ENCODE results near the gene AGBL4.

The AGBL4 gene

GRCh38 chr1:48741380-48741779 is 1282.4 kb downstream of the AGBL4 start:
- no peak overlapping the region for H3K27ac Mint-ChIP-seq
- no peaks in the 10 kb centered on the region for H3K9me3 Mint-ChIP-seq
- no peaks in the 10 kb centered on the region for H3K27me3 Mint-ChIP-seq (ENCODE audit: low read depth)
- H3K4me1 Mint-ChIP-seq (ENCODE audit: low read depth): no peaks in the 10 kb centered on the region
- no peak for DNase-seq (ENCODE audit: low spot score)
- peaks cover 3% of the 10 kb centered on the region for H3K36me3 Mint-ChIP-seq (ENCODE audit: low read depth)
- no peak overlapping the region for H3K4me3 Mint-ChIP-seq

- no peak for DNase-seq (ENCODE audit: low spot score)
- Mint-ChIP-seq H3K9me3 (no peaks in the 10 kb centered on the region), H3K4me1 (ENCODE audit: low read depth) (no peaks in the 10 kb centered on the region), H3K4me3 (no peak overlapping the region), H3K27ac (no peak overlapping the region), H3K27me3 (ENCODE audit: low read depth) (no peaks in the 10 kb centered on the region), H3K36me3 (ENCODE audit: low read depth) (peaks cover 3% of the 10 kb centered on the region)
Observed at GRCh38 chr1:48740621-48741020, 1283.1 kb downstream of the AGBL4 start.

- no peak for DNase-seq (ENCODE audit: low spot score)
- Mint-ChIP-seq H3K27ac (no peak overlapping the region), H3K9me3 (no peaks in the 10 kb centered on the region), H3K4me3 (no peak overlapping the region), H3K36me3 (ENCODE audit: low read depth) (peaks cover 8% of the 10 kb centered on the region), H3K27me3 (ENCODE audit: low read depth) (no peaks in the 10 kb centered on the region), H3K4me1 (ENCODE audit: low read depth) (no peaks in the 10 kb centered on the region)
Observed at GRCh38 chr1:48739091-48739490, 1284.7 kb downstream of the AGBL4 start.

- Mint-ChIP-seq H3K36me3 (ENCODE audit: low read depth) (peaks cover 8% of the 10 kb centered on the region), H3K4me3 (no peak overlapping the region), H3K9me3 (no peaks in the 10 kb centered on the region), H3K4me1 (ENCODE audit: low read depth) (no peaks in the 10 kb centered on the region), H3K27ac (no peak overlapping the region), H3K27me3 (ENCODE audit: low read depth) (no peaks in the 10 kb centered on the region)
- DNase-seq (ENCODE audit: low spot score): no peak
Observed at GRCh38 chr1:48738356-48738755, 1285.4 kb downstream of the AGBL4 start.

- H3K9me3 Mint-ChIP-seq: no peaks in the 10 kb centered on the region
- no peaks in the 10 kb centered on the region for H3K4me1 Mint-ChIP-seq (ENCODE audit: low read depth)
- peaks cover 8% of the 10 kb centered on the region for H3K36me3 Mint-ChIP-seq (ENCODE audit: low read depth)
- no peaks in the 10 kb centered on the region for H3K27me3 Mint-ChIP-seq (ENCODE audit: low read depth)
- H3K27ac Mint-ChIP-seq: no peak overlapping the region
- DNase-seq (ENCODE audit: low spot score): no peak
- H3K4me3 Mint-ChIP-seq: no peak overlapping the region
Observed at GRCh38 chr1:48735796-48736195, 1288.0 kb downstream of the AGBL4 start.

- no peaks in the 10 kb centered on the region for H3K4me1 Mint-ChIP-seq (ENCODE audit: low read depth)
- H3K27ac Mint-ChIP-seq: no peak overlapping the region
- H3K36me3 Mint-ChIP-seq (ENCODE audit: low read depth): peaks cover 5% of the 10 kb centered on the region
- H3K9me3 Mint-ChIP-seq: no peaks in the 10 kb centered on the region
- no peak overlapping the region for H3K4me3 Mint-ChIP-seq
- H3K27me3 Mint-ChIP-seq (ENCODE audit: low read depth): no peaks in the 10 kb centered on the region
- no peak for DNase-seq (ENCODE audit: low spot score)
Observed at GRCh38 chr1:48730164-48730910, 1293.4 kb downstream of the AGBL4 start.

GRCh38 chr1:48728584-48728983 is 1295.2 kb downstream of the AGBL4 start:
- Mint-ChIP-seq H3K27ac (no peak overlapping the region), H3K36me3 (ENCODE audit: low read depth) (no peaks in the 10 kb centered on the region), H3K4me3 (no peak overlapping the region), H3K27me3 (ENCODE audit: low read depth) (no peaks in the 10 kb centered on the region), H3K4me1 (ENCODE audit: low read depth) (no peaks in the 10 kb centered on the region), H3K9me3 (no peaks in the 10 kb centered on the region)
- no peak for DNase-seq (ENCODE audit: low spot score)

GRCh38 chr1:48726557-48727215 is 1297.1 kb downstream of the AGBL4 start:
- no peaks in the 10 kb centered on the region for H3K36me3 Mint-ChIP-seq (ENCODE audit: low read depth)
- no peaks in the 10 kb centered on the region for H3K9me3 Mint-ChIP-seq
- H3K4me1 Mint-ChIP-seq (ENCODE audit: low read depth): no peaks in the 10 kb centered on the region
- H3K27ac Mint-ChIP-seq: no peak overlapping the region
- no peak for DNase-seq (ENCODE audit: low spot score)
- no peak overlapping the region for H3K4me3 Mint-ChIP-seq
- H3K27me3 Mint-ChIP-seq (ENCODE audit: low read depth): no peaks in the 10 kb centered on the region

GRCh38 chr1:48726139-48726538 is 1297.6 kb downstream of the AGBL4 start:
- no peaks in the 10 kb centered on the region for H3K9me3 Mint-ChIP-seq
- H3K36me3 Mint-ChIP-seq (ENCODE audit: low read depth): no peaks in the 10 kb centered on the region
- H3K27me3 Mint-ChIP-seq (ENCODE audit: low read depth): no peaks in the 10 kb centered on the region
- no peak for DNase-seq (ENCODE audit: low spot score)
- H3K4me3 Mint-ChIP-seq: no peak overlapping the region
- H3K27ac Mint-ChIP-seq: no peak overlapping the region
- H3K4me1 Mint-ChIP-seq (ENCODE audit: low read depth): no peaks in the 10 kb centered on the region

GRCh38 chr1:48725341-48726046 is 1298.3 kb downstream of the AGBL4 start:
- no peaks in the 10 kb centered on the region for H3K9me3 Mint-ChIP-seq
- no peak overlapping the region for H3K4me3 Mint-ChIP-seq
- no peaks in the 10 kb centered on the region for H3K27me3 Mint-ChIP-seq (ENCODE audit: low read depth)
- no peaks in the 10 kb centered on the region for H3K36me3 Mint-ChIP-seq (ENCODE audit: low read depth)
- H3K27ac Mint-ChIP-seq: no peak overlapping the region
- no peak for DNase-seq (ENCODE audit: low spot score)
- H3K4me1 Mint-ChIP-seq (ENCODE audit: low read depth): no peaks in the 10 kb centered on the region

GRCh38 chr1:48720929-48721328 is 1302.8 kb downstream of the AGBL4 start:
- no peak overlapping the region for H3K27ac Mint-ChIP-seq
- H3K9me3 Mint-ChIP-seq: no peaks in the 10 kb centered on the region
- DNase-seq (ENCODE audit: low spot score): no peak
- H3K27me3 Mint-ChIP-seq (ENCODE audit: low read depth): no peaks in the 10 kb centered on the region
- no peaks in the 10 kb centered on the region for H3K36me3 Mint-ChIP-seq (ENCODE audit: low read depth)
- H3K4me1 Mint-ChIP-seq (ENCODE audit: low read depth): no peaks in the 10 kb centered on the region
- no peak overlapping the region for H3K4me3 Mint-ChIP-seq

GRCh38 chr1:48718705-48719104 is 1305.0 kb downstream of the AGBL4 start:
- DNase-seq (ENCODE audit: low spot score): no peak
- H3K27me3 Mint-ChIP-seq (ENCODE audit: low read depth): no peaks in the 10 kb centered on the region
- no peaks in the 10 kb centered on the region for H3K4me1 Mint-ChIP-seq (ENCODE audit: low read depth)
- no peaks in the 10 kb centered on the region for H3K9me3 Mint-ChIP-seq
- no peak overlapping the region for H3K4me3 Mint-ChIP-seq
- H3K27ac Mint-ChIP-seq: no peak overlapping the region
- no peaks in the 10 kb centered on the region for H3K36me3 Mint-ChIP-seq (ENCODE audit: low read depth)

- DNase-seq (ENCODE audit: low spot score): no peak
- no peak overlapping the region for H3K27ac Mint-ChIP-seq
- no peak overlapping the region for H3K4me3 Mint-ChIP-seq
- no peaks in the 10 kb centered on the region for H3K4me1 Mint-ChIP-seq (ENCODE audit: low read depth)
- no peaks in the 10 kb centered on the region for H3K9me3 Mint-ChIP-seq
- no peaks in the 10 kb centered on the region for H3K27me3 Mint-ChIP-seq (ENCODE audit: low read depth)
- no peaks in the 10 kb centered on the region for H3K36me3 Mint-ChIP-seq (ENCODE audit: low read depth)
Observed at GRCh38 chr1:48718116-48718630, 1305.6 kb downstream of the AGBL4 start.

GRCh38 chr1:48717082-48717481 is 1306.7 kb downstream of the AGBL4 start:
- Mint-ChIP-seq H3K4me1 (ENCODE audit: low read depth) (no peaks in the 10 kb centered on the region), H3K27ac (no peak overlapping the region)

More at GRCh38 chr1:48717082-48717481, 1306.7 kb downstream of the AGBL4 start:
- H3K9me3 Mint-ChIP-seq: no peaks in the 10 kb centered on the region
- H3K27me3 Mint-ChIP-seq (ENCODE audit: low read depth): no peaks in the 10 kb centered on the region
- H3K4me3 Mint-ChIP-seq: no peak overlapping the region
- no peak for DNase-seq (ENCODE audit: low spot score)
- no peaks in the 10 kb centered on the region for H3K36me3 Mint-ChIP-seq (ENCODE audit: low read depth)
